GM19468 (cell line): ENCODE results near the gene GREM2.

Source experiments
- ATAC-seq: cut with Tn5 transposase; IDR thresholded peaks from one replicate; pipeline ENCODE4 v1.9.1; 2021; ENCODE audit warnings: mild to moderate bottlenecking, moderate library complexity, moderate number of reproducible peaks; ENCODE audit not compliant: unreplicated experiment; ENCODE audit errors: extremely low read depth

GREM2 gene

DNA sequence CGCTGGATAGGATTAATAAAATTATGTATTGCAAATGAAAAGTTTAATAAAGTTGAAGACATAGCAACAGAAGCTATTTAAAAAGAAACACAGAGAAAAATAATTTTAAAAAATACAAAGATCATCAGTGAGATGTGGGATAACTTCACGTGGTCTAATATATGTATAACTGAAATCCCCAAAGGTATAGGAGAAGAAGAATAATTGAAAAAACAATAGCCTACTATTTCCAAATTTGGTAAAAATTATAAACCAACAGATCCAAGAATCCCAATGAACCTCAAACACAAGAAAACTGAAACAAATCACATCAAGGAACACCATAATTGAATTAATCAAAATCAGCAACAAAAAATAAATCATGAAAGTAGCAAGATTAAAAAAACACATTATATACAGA is 44.9 kb downstream of the GREM2 start:
- no peak for ATAC-seq

DNA sequence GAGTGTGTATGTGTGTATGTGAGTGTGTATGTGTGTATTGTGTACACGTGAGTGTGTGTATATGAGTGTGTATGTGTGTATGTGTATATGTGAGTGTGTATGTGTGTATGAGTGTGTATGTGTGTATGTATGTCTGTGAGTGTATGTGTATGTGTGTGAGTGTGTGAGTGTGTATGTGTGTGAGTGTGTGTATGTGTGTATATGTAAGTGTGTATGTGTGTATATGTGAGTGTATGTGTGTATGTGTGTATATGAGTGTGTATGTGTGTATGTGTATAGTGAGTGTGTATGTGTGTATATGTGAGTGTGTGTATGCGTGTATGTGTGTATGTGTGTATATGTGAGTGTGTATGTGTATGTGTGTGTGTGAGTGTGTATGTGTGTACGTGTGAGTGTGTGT is 49.2 kb downstream of the GREM2 start:
- ATAC-seq, result no peak

DNA sequence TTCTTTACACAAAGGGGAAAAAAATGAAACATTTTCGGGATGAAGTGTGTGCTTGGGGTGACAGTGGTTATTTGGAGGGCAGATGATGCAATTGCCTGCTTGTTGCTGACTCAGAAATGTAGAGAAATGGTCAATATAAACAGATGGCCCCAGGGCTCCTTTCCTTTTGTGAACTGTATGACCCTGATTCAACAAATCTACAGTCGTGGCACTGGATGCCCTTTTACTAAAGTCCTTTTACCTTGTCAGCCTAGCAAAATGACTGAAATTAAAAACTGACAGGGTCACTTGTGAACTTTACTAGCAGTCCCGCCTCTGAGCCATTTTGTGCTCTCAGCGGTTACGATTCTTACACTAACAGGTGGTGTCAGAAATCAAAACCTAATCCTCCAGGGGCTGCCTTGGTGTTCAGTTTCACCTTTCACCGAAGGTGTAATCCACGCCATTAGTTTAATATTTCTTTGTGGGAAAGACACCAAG is 49.8 kb downstream of the GREM2 start:
- ATAC-seq, result no peak

DNA sequence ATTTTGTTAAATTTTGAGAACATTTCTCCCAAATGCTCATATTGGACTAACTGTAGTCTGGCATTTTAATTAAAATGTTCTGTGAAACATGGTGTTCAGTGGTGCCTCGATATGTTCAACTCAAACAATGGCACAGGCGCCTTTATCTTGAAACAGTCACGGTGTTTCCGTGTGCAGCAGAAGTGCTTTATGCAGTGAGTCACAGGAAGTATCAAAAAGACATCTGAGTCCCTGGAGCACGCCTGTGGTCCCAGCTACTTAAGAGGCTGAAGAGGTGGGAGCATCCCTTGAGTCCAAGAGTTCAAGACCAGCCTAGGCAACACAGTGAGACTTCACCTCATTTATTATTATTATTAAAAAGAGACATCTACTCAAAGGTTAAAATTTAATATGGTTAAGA is 52.2 kb downstream of the GREM2 start:
- ATAC-seq, result no peak

DNA sequence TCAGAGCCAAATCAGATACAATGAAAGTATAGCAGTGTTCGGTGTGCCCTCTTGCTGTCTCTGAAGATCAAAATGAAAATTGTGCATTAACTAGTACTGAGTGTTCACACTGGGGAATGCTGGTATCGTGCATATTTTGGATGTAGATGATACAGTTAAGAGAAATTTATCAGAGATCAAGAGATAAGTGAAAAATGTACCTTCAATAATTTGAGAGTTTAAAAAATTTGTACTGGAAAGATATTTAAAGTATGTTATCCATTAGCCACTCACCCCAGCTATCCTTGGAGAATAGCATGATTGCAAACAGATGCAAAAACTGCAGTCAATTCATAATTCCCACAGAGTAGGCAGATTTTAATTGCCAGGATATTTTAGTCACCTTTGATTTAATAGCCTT is 56.4 kb downstream of the GREM2 start:
- no peak for ATAC-seq

DNA sequence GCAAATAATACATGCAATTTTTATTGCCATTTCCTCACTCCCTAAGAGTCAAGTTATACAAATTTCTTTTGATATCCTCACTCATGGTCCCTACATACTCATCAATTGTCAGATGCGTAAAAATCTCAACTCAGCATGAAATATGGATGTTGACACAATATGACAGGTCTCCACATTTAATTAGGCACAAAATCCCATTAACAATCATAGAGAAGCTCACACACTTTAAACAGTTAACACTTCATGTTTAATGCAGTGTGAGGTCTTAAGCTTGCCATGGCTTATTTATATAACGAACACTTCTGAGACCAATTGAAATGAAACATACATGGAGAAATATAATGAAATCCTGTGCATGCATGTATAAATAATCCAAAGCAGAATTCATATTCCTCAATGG is 58.6 kb downstream of the GREM2 start:
- no peak for ATAC-seq

DNA sequence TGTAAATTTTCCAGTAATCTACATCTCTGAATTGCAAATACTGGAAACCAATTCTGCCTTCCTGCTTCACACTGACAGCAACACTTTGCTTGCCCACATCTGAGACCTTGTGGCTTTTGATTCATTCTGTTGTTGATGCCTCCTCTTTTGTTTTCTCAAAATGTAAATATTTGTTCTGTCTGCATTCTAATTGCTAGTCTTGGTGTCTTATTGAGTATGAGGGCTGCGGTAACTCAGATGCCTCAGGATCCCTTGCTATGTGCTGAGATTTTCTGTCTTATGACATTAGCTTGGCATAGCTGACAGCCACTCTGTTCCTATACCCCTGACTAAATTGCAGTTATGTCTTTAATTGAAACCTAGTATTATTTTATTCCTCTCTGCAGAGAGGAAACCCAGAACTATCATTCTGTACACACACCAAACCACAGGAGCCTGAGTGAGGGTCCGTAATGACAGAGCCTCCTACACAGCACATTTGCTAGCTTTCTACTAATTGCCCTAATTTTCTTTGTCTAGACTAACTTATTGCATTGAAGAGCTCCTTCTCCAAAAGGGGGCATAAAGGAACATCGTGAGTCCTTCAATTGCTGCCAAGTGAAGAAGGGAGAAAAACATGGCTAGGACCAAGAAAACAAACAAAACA is 72.1 kb downstream of the GREM2 start:
- ATAC-seq, result no peak

DNA sequence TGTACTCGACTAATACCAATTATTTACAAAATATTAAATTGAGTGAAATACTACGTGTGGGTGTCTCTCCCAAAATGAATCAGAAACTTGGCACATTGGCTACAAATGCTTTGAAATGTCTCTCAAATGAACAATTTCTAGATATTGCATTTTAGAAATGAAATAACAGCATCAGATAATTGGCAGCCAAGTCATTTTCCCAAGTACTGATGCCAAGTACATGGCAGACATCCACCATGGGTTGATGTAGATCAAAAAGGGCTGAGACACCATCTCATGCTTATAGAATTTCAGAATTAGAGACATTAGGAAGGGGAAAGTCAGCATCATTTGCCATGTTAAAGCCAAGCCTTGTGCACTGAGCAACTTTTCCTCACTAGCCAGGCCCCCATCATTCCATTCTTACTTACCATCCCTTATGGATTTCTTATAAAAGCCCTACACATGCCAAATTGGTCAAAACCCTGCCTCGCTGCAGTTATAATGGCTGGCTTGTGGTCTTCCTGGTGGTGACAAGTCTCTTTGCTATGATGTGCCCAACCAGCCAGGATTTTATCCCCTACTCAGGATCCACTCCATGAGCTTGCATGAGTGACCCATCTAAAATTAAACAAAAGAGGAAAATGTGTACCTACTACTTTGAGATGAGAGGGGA is 73.1 kb downstream of the GREM2 start:
- ATAC-seq, result no peak

DNA sequence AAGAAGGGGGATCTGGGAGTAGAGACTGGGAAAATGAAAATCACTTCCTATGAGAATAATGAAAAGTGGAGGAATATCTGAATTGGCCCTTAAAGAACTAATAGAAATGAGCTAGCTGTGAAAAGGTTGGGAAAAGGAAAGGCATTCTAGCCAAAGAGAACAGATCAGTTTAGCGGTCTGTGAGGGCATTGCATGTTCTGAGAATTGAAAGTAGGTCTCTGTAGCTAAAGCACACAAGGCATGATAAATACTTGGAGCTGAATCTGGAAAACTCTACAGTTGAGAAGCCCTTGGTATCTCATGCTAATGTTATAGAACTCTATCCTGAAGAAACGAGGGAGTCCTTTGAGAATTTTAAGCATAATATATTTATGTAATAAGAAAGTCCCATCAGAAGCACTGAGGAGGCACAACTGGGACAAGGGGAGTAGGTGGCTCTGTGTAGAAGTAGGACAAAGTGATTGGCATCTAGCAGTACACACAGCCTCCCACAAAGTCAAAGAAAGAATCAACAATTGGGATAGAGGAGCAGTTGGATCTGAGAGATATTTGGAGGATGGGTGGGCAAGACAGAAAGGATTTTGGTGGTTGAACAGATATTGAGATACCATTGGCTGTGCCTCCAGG is 78.7 kb downstream of the GREM2 start:
- ATAC-seq, result no peak

DNA sequence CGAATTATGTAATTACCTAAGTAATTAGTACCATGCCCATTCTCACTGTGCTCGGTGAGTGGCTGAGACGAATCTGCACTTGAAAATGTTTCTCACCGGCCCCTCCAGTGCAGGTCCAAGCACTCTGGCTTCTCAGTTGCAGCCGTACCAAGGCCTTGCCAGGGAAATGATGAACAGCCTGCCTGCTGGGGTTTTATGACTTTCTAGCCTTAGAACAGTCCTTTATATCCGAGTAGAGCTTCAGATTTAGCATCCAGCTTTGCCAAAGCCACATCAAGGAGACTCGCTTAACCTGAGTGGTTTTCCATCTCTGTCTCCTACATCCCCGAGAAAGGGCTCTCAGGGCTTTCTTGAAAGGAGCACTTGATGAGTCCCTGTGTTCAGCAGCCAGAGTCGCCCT is 83.4 kb downstream of the GREM2 start:
- no peak for ATAC-seq

DNA sequence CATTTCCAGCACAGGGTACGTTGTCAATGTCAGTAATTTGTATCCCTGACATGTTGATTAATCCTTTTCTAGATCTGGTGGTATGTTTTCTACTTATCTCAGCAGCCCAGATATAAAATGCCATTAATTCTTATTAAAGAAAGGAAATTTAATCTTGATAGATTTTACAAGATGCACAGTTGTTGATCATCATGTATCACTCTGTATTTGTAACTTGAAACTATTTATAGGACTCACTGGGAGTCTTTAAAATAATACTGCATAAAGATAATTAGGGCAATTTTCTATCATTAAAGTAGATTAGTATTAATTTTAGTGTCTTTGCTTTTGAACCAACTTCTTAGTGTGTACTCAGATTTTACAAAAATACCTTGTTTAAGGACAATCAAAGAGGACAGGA is 84.9 kb downstream of the GREM2 start:
- no peak for ATAC-seq

DNA sequence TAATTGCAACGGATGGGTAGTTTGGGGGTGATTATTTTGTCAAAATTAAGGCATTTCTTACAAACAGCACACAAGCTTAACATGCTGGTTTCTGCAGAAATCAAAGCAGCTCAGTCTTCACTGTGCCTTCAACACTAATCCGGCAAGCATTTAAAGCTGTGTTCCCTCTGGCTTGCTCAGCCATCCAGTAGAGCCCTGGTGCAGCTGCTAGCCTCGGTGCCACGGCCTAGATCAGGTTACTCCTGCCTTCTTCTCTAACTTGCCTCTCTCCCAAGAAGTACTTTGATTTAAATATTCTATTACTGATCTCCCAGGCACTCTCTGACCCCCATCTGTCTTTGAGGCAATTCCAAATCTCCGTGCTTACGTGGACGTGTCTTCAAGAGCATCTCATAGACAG is 85.6 kb downstream of the GREM2 start:
- ATAC-seq, result no peak

DNA sequence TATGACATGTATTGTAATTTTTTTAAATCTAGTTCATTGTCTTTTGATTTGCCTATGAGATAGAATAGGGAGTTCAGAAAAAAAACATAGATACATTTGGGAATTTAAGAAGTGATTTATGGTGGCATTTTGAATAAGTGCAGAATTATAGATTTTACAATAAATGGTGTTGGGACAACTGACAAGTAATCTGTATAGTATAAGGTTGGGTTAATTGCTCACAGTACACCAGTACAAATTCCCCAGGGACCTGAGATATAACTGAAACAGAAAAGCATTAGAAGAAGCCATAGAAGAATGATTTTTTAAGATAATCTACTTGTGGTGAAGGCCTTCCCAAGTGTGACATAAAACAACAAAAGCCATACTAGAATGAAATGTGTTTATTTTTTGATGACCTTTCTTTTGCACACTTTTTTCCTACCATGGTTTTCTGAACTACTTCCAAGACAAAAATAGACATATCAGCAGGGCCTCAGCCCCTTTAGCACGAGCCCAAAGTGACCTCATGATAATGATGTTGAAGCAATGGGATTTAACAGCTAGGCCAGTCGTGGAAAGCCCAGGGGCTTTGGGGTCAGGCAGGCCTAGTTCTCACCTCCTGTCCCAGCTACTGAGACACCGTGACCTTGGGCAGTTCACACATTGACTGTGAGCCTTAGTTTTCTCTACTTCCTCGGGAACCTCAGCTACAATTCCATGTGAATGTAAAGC is 87.4 kb downstream of the GREM2 start:
- no peak for ATAC-seq

DNA sequence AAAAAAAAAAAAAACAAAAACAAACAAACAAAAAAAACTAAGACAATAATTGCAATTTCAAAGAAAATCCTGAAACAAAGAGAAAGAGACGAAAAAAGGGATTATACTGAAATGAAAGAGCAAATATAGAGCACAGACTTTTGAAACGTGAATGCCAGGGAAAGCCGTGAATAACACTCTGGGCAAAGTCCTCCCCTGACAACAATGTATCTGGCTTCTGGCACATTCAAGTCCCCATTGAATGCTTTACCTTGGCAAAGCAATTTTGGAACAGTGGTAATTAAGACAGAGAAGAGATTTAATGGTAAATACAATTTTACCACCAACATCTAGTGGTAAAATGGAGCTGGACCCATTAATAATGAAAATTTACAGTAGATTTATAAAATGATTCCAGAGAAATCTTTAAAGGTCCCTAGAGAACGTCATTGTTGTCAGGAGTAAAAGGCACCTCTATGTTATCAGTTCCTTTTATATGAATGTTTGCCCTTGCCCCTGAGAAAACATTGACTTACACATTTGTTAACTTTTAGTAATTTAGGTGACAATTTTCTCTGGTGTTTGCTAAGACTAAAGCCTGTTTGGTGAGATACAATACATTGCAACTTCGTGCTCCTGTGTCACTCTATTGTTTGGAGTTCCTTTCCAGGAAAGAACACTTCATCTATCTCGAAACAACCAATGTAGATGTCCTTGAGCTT is 89.7 kb downstream of the GREM2 start:
- ATAC-seq, result no peak

DNA sequence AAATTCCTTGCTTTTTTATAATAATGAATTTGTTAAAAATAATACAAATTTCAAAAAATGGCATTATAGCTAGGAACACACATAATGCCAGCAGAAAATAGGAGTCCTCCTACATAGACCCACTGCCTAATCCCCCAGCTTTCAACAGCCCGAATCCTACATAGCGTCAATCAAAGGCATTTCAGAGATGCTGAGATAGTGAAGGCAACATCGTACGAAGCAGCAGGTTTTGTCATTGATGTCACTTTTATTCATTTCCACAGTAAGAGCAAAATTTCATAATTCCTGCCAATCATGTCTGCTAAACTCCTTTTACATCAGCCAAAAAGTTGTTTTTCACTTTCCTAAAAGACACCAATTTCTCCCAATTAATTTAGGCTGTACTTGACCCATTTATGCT is 94.1 kb downstream of the GREM2 start:
- ATAC-seq, result no peak

DNA sequence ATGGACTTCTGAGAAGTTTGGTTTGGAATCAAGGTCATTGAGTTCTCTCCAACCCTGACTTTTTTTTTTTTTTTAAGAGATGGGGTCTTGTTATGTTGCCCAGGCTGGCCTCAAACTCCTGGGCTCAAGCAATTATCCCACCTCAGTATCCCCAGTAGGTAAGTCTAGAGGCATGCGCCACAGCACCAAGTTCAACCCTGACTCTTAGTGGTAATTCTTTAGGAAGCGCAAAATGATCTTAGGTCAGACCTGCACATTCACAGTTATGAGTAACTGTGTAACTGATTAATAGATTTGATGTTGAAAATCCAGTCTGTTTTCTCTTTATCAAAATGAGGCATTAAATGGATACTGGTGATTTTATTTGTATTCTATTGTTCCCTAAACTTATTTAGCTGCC is 95.9 kb downstream of the GREM2 start:
- no peak for ATAC-seq

DNA sequence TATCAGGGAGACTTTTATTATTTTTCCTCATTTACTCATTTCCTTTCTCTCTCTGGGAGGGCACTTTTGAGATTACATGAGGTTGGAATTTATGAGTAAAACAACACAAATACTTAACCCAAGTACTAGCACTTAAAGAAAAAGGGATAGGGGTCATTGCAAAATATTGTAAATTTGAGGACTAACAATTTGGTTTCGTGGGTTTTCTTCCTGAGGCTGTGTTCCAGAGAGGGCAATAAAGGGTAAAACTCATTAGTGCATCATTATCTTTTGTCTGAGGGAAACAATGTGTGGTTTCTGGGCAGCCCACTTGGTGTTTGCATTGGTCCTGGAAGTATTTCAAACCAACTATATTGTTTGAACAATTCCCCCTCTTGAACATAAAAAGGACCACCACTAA is 96.5 kb downstream of the GREM2 start:
- ATAC-seq, result no peak

DNA sequence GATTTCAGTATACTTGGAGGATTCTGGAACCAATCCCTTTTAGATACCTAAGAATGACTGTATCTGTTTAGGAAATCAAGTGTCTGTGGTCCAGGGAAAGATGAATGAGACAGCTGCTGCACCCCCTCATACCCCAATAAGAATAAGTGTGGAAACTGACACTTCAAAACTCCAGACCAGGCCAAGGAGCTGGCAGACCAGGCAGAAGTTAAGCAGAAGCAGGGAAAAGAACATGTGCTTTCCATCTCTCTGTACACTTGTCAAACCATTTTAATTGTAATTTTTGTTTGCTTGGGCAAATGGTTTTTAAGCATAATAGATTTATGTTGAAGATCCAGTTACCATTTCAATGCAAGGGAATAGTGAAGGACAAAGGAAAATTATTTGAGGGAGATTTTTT is 100.2 kb downstream of the GREM2 start:
- no peak for ATAC-seq

DNA sequence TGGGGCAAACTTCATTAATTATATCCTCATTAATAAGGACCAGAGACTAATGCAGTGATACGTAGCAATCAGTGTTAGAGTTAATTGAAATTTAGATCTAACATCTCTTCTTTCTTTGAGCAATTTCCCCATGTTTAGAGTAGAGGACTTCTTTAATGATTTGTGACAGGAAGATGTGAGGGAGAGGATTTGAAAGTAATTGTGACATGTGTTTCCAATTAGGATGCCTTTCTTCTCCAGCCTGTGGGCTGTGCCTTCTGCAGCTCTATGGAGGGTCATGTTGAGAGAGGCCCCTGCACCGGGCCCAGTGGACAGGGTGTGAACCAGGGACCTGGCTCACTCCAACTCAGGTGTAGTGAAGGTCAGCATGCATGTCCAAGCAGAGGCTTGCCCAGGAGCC is 103.0 kb downstream of the GREM2 start:
- ATAC-seq, result no peak

DNA sequence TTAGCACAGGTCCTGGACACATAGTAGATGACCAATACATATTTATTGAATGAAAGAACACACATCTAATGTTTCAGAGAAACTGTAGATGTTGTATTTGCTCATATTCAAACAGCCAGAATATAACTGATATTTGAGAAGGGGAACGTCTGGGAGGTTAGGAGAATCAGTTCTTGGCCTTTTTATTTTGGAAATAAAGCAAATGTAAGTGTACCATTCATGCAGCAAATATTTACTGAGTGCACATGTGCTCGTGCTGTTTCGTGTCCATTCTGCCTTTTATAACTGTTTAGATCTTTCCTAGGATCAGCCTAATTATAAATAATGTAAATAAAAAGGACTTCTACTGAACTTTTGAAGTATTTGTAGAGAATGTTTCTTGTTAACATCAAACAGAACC is 103.8 kb downstream of the GREM2 start:
- no peak for ATAC-seq

DNA sequence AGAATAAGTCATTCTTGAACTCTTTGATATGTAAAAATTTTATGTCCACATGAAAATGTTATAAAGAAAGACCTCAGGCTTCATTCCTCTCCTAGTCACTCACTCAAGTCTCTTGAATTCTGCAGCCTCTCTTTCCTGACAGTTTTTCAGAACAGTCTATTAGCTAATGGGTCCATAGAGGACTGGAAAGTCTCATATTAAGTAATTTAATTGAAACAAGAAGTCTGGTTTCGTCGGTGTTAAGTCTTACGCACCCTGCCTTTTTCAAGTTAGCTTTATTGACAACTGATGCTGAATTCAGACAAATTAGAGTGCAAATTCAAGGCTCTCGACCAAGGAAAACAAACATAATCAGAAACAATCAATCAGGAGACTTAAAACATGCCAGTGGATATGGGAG is 105.8 kb downstream of the GREM2 start:
- no peak for ATAC-seq
